Endothelial cell of umbilical vein (primary cell): Measurements from ENCODE around the gene ATP5PO. TPM values are rescaled to one million over a fixed set of nuclear protein-coding genes. Genes with fewer than 3 reads are reported as not detected.

Experiments used
- BruUV-seq: library from RNA; stranded (reverse); fragments of 400-500 nt; replicated peaks from 2 replicates; lab custom pipeline; 2021; lab: Mats Ljungman, UMichigan
- CTCF ChIA-PET: fragments of 300-600, 350-600 bp; sonication (Branson Sonifier 250); formaldehyde crosslinking; loops from one replicate; lab custom pipeline; 2021; ENCODE audit warnings: antibody characterized with exemption, inconsistent platforms; lab: Charles Lee
- POLR2A ChIA-PET: fragments of 300-600, 350-600 bp; sonication (Branson Sonifier 250); formaldehyde crosslinking; loops from one replicate; lab custom pipeline; 2021; ENCODE audit warnings: antibody characterized with exemption, inconsistent platforms; lab: Charles Lee
- DNase-seq: peaks from one replicate; pipeline ENCODE4 v3.0.0-alpha.2; 2011; ENCODE audit warnings: low read depth, low spot score
- FAIRE-seq: peaks from 2 replicates; lab custom pipeline; 2011; peaks lifted over from hg19 to GRCh38; lab: Jason Lieb, UNC
- H2AFZ ChIP-seq: 2 replicates; pipeline ENCODE4 v1.6.0; 2012; ENCODE audit warnings: low read depth, low read length, control low read depth, inconsistent platforms
- H3K27ac ChIP-seq: 2 replicates; pipeline ENCODE4 v1.5.1; 2011; ENCODE audit warnings: low read depth, mild to moderate bottlenecking, control low read depth, low read length, moderate library complexity; ENCODE audit not compliant: insufficient read depth
- H3K27me3 ChIP-seq, 2 experiments: 2 replicates each; pipeline versions ENCODE4 v1.6.0 to v1.6.1; 2011; ENCODE audit warnings: low read length in 2 of 2, mixed read lengths in 1 of 2; ENCODE audit not compliant: control insufficient read depth in 2 of 2, insufficient read depth in 2 of 2
- H3K36me3 ChIP-seq, 2 experiments: 2 replicates in 1 of 2; 3 replicates in 1 of 2; pipeline ENCODE4 v1.5.1; 2011; ENCODE audit warnings: low read length in 2 of 2, mild to moderate bottlenecking in 1 of 2, moderate library complexity in 1 of 2; ENCODE audit not compliant: control insufficient read depth in 2 of 2, insufficient read depth in 2 of 2; ENCODE audit errors: extremely low read depth in 1 of 2
- H3K4me1 ChIP-seq: 3 replicates; pipeline ENCODE4 v1.5.1; 2011; ENCODE audit warnings: mild to moderate bottlenecking, low read length; ENCODE audit not compliant: control insufficient read depth, insufficient read depth; ENCODE audit errors: extremely low read depth
- H3K4me2 ChIP-seq: 2 replicates; pipeline ENCODE4 v1.6.1; 2011; ENCODE audit warnings: low read length, control low read depth, mixed read lengths; ENCODE audit not compliant: insufficient read depth
- H3K4me3 ChIP-seq, 3 experiments: fragments of 200-600 bp in 1 of 3; sonication (generic), shearing (Covaris generic) in 1 of 3; replicated peaks in 1 of 3; 2 replicates each; pipeline ENCODE4 v1.5.1; 2011 to 2016; ENCODE audit warnings: control low read depth in 3 of 3, low read length in 3 of 3, mild to moderate bottlenecking in 2 of 3, inconsistent platforms in 1 of 3, low read depth in 1 of 3, moderate library complexity in 1 of 3; ENCODE audit not compliant: insufficient read depth in 1 of 3
- H3K79me2 ChIP-seq: 2 replicates; pipeline ENCODE4 v1.6.0; 2012; ENCODE audit warnings: low read length, inconsistent platforms; ENCODE audit not compliant: control insufficient read depth, insufficient read depth
- H3K9ac ChIP-seq: replicated peaks from 2 replicates; pipeline ENCODE3; 2011; ENCODE audit warnings: low read length, control low read depth; ENCODE audit not compliant: insufficient read depth; ENCODE audit errors: extremely low read depth
- H3K9me1 ChIP-seq: replicated peaks from 3 replicates; pipeline ENCODE4 v1.6.0; 2011; ENCODE audit warnings: mild to moderate bottlenecking, low read length; ENCODE audit not compliant: control insufficient read depth, insufficient read depth; ENCODE audit errors: extremely low read depth
- H3K9me3 ChIP-seq: replicated peaks from 2 replicates; pipeline ENCODE4 v1.5.1; 2012; ENCODE audit warnings: low read length, inconsistent platforms; ENCODE audit not compliant: control insufficient read depth, insufficient read depth
- H4K20me1 ChIP-seq: replicated peaks from 2 replicates; pipeline ENCODE3; 2011; ENCODE audit warnings: mild to moderate bottlenecking, low read length; ENCODE audit not compliant: control insufficient read depth, insufficient read depth; ENCODE audit errors: extremely low read depth
- FOS ChIP-seq: IDR thresholded peaks from 2 replicates; pipeline ENCODE4 v1.6.1; 2011; ENCODE audit warnings: mild to moderate bottlenecking, low read length, moderate library complexity, borderline replicate concordance; ENCODE audit not compliant: insufficient read depth
- GATA2 ChIP-seq: IDR thresholded peaks from 2 replicates; pipeline ENCODE4 v1.7.0; 2011; ENCODE audit warnings: low read depth, mild to moderate bottlenecking, moderate library complexity, mixed read lengths, low read length; ENCODE audit not compliant: insufficient read length, insufficient read depth
- JUN ChIP-seq: IDR thresholded peaks from 2 replicates; pipeline ENCODE4 v1.6.1; 2011; ENCODE audit warnings: borderline replicate concordance, low read depth; ENCODE audit not compliant: insufficient read length, insufficient read depth
- MAX ChIP-seq: IDR thresholded peaks from 2 replicates; pipeline ENCODE4 v1.6.1; 2011; ENCODE audit not compliant: insufficient read depth, insufficient read length
- MYC ChIP-seq: IDR thresholded peaks from one replicate; pipeline ENCODE4 v1.6.1; 2011; ENCODE audit warnings: mild to moderate bottlenecking, low read depth, low read length
- POLR2A ChIP-seq: IDR thresholded peaks from 2 replicates; pipeline ENCODE4 v1.6.1; 2012; ENCODE audit warnings: low read depth, mild to moderate bottlenecking, control low read depth, low read length
- POLR2AphosphoS5 ChIP-seq: IDR thresholded peaks from 2 replicates; pipeline ENCODE4 v1.6.1; 2012; ENCODE audit warnings: low read depth, mild to moderate bottlenecking, control low read depth, low read length, moderate library complexity; ENCODE audit not compliant: insufficient read depth
- dilution Hi-C: fragments of 300-500 bp; cut with MboI; formaldehyde crosslinking; loops from one replicate; pipeline ENCODE4 v1.15.0; 2019; ENCODE audit warnings: low sequenced_read_pairs; ENCODE audit not compliant: extremely low pct_ligation_motif_present
- intact Hi-C: fragments of 100-400 bp; cut with micrococcal nuclease; formaldehyde crosslinking; loops from one replicate; pipeline ENCODE4 v1.10.0; 2022
- polyA plus RNA-seq, 4 experiments: library from polyadenylated mRNA; depleted of rRNA in 3 of 4; stranded (reverse) in 3 of 4; unstranded in 1 of 4; fragments of >200 nt; gene quantifications; 2 replicates each; pipeline versions ENCODE4 v1.2.1 to v1.2.3, GENCODE V29; 2011 to 2012; ENCODE audit warnings: missing spikeins in 1 of 4
- total RNA-seq: library from RNA; stranded (reverse); gene quantifications from 2 replicates; pipeline ENCODE4 v1.2.3, GENCODE V29; 2021

ATP5PO gene
- total and polyA plus RNA-seq, 2 donors (not counting 3 experiments of a cell fraction or from before 2014, with no cell fraction given), result 187 to 207 TPM

GRCh38 chr21:33885172-33885514 lies 30.5 kb downstream of the ATP5PO start:
- CTCF ChIA-PET, result no interaction called here
- Histone ChIP-seq H3K9me3 (no peaks in the 10 kb centered on the region), H3K36me3 (no peaks in the 10 kb centered on the region), H3K4me1 (peaks cover 4% of the 10 kb centered on the region), H4K20me1 (no peaks in the 10 kb centered on the region), H3K9ac (no peak overlapping the region), H3K9me1 (no peaks in the 10 kb centered on the region), H2AFZ (no peak overlapping the region), H3K27me3 (peaks cover 2 to 7% of the 10 kb centered on the region in 2 experiments), H3K27ac (no peak overlapping the region), H3K4me2 (no peak overlapping the region), H3K4me3 (no peak overlapping the region), H3K79me2 (no peaks in the 10 kb centered on the region)
- BruUV-seq, result no TSS peak
- no peak for DNase-seq
- FAIRE-seq, result no peak
- intact Hi-C loops (no loop called here), dilution Hi-C loops (no loop called here)
- POLR2A ChIA-PET, result no interaction called here
- no peak for TF ChIP-seq MYC
- TF ChIP-seq POLR2AphosphoS5, result no peak
- TF ChIP-seq GATA2, result no peak
- no peak for TF ChIP-seq POLR2A
- TF ChIP-seq JUN, result no peak

GRCh38 chr21:33884376-33885171 lies 31.0 kb downstream of the ATP5PO start:
- Histone ChIP-seq H3K9me3 (no peaks in the 10 kb centered on the region), H3K4me3 (no peak overlapping the region), H3K9ac (no peak overlapping the region), H2AFZ (no peak overlapping the region), H3K36me3 (no peaks in the 10 kb centered on the region), H3K9me1 (no peaks in the 10 kb centered on the region), H4K20me1 (no peaks in the 10 kb centered on the region), H3K27me3 (peaks cover 2 to 7% of the 10 kb centered on the region in 2 experiments), H3K4me1 (peaks cover 4% of the 10 kb centered on the region), H3K79me2 (no peaks in the 10 kb centered on the region), H3K4me2 (no peak overlapping the region), H3K27ac (no peak overlapping the region)
- dilution Hi-C loops (no loop called here), intact Hi-C loops (no loop called here)
- TF ChIP-seq POLR2AphosphoS5 (no peak), MAX (no peak), FOS (no peak)
- ChIA-PET CTCF (no interaction called here), POLR2A (no interaction called here)
- DNase-seq, result no peak
- BruUV-seq, result no TSS peak
- FAIRE-seq, result no peak
